Liver (tissue), 9 donors: Measurements from ENCODE around the gene GNG2. TPM values are rescaled to one million over a fixed set of nuclear protein-coding genes. Genes with fewer than 3 reads are reported as not detected.

Experiments
- DNase-seq: peaks from one replicate; pipeline ENCODE4 v3.0.0-alpha.2; 2017; ENCODE audit warnings: low spot score
- H3K27ac ChIP-seq, 2 donors: one replicate each; pipeline ENCODE4 v1.7.0; 2013; ENCODE audit warnings: inconsistent platforms in 2 of 2, low read length in 2 of 2, control low read depth in 1 of 2, low read depth in 1 of 2, mild to moderate bottlenecking in 1 of 2
- H3K27me3 ChIP-seq, 4 donors: one replicate each; pipeline versions ENCODE4 v1.6.1 to v1.7.0; 2013; ENCODE audit warnings: low read length in 3 of 4, inconsistent platforms in 1 of 4, mild to moderate bottlenecking in 1 of 4, moderate library complexity in 1 of 4; ENCODE audit not compliant: control insufficient read depth in 4 of 4, insufficient read depth in 4 of 4
- H3K36me3 ChIP-seq, 4 donors: one replicate each; pipeline versions ENCODE4 v1.6.1 to v1.7.0; 2013; ENCODE audit warnings: low read length in 3 of 4, mild to moderate bottlenecking in 3 of 4, low read depth in 1 of 4, moderate library complexity in 1 of 4; ENCODE audit not compliant: control insufficient read depth in 4 of 4, insufficient read depth in 3 of 4
- H3K4me1 ChIP-seq, 4 donors: one replicate each; pipeline versions ENCODE4 v1.6.1 to v1.7.0; 2013; ENCODE audit warnings: low read length in 3 of 4, mild to moderate bottlenecking in 3 of 4, moderate library complexity in 1 of 4; ENCODE audit not compliant: control insufficient read depth in 4 of 4, insufficient read depth in 4 of 4
- H3K4me3 ChIP-seq, 3 donors: one replicate each; pipeline versions ENCODE4 v1.6.1 to v1.7.0; 2013; ENCODE audit warnings: low read length in 3 of 3, control low read depth in 1 of 3, low read depth in 1 of 3, mild to moderate bottlenecking in 1 of 3
- H3K9ac ChIP-seq, 2 donors: one replicate each; pipeline ENCODE4 v1.7.0; 2013; ENCODE audit warnings: low read length in 2 of 2, mild to moderate bottlenecking in 2 of 2, moderate library complexity in 2 of 2, control low read depth in 1 of 2, low read depth in 1 of 2
- H3K9me3 ChIP-seq, 4 donors: one replicate each; pipeline versions ENCODE4 v1.6.1 to v1.7.0; 2013; ENCODE audit warnings: low read length in 3 of 4; ENCODE audit not compliant: control insufficient read depth in 4 of 4
- EGR1 ChIP-seq, 2 donors: IDR thresholded peaks; 2 replicates each; pipeline ENCODE4 v1.6.1; 2016 to 2018; ENCODE audit warnings: antibody characterized with exemption in 2 of 2, low read depth in 2 of 2
- FOXA2 ChIP-seq: IDR thresholded peaks from 2 replicates; pipeline ENCODE4 v1.6.1; 2016; ENCODE audit warnings: antibody characterized with exemption
- HNF4A ChIP-seq, 2 donors: conservative IDR thresholded peaks; 2 replicates each; pipeline ENCODE4 v1.6.1; 2016; ENCODE audit warnings: antibody characterized with exemption in 2 of 2, mild to moderate bottlenecking in 2 of 2
- HNF4G ChIP-seq: IDR thresholded peaks from 2 replicates; pipeline ENCODE4 v1.6.1; 2016; ENCODE audit warnings: antibody characterized with exemption
- JUND ChIP-seq, 2 donors: IDR thresholded peaks; 2 replicates each; pipeline ENCODE4 v1.6.1; 2016; ENCODE audit warnings: antibody characterized with exemption in 2 of 2
- NR2F2 ChIP-seq: IDR thresholded peaks from 2 replicates; pipeline ENCODE4 v1.6.1; 2016; ENCODE audit warnings: antibody characterized with exemption
- RAD21 ChIP-seq, 2 donors: IDR thresholded peaks; 2 replicates each; pipeline ENCODE4 v1.6.1; 2016; ENCODE audit warnings: antibody characterized with exemption in 2 of 2, mild to moderate bottlenecking in 2 of 2
- RXRA ChIP-seq, 2 donors: IDR thresholded peaks; 2 replicates each; pipeline ENCODE4 v1.6.1; 2017 to 2018; ENCODE audit warnings: antibody characterized with exemption in 2 of 2, mild to moderate bottlenecking in 1 of 2
- TAF1 ChIP-seq: conservative IDR thresholded peaks from 2 replicates; pipeline ENCODE4 v1.6.1; 2016; ENCODE audit warnings: antibody characterized with exemption, mild to moderate bottlenecking
- YY1 ChIP-seq: IDR thresholded peaks from 2 replicates; pipeline ENCODE4 v1.6.1; 2016; ENCODE audit warnings: antibody characterized with exemption, mild to moderate bottlenecking
- WGBS: extraction: QIAGEN DNeasy Blood & Tissue Kit; methylation state at CpG from one replicate; pipeline ENCODE4 v1.1.7; 2013; 5-methylcytosine and 5-hydroxymethylcytosine counted together
- polyA plus RNA-seq, 2 donors: library from polyadenylated mRNA; stranded (reverse) in 1 of 2; unstranded in 1 of 2; fragments of 200-250 nt in 1 of 2; fragments of >200 nt in 1 of 2; fragmentation: Nextera tagmentation in 1 of 2; extraction: Ambion mirVana in 1 of 2; gene quantifications; one replicate each; pipeline versions ENCODE4 v1.2.1 to v1.2.3, GENCODE V29; 2013 to 2015
- total RNA-seq, 2 donors: library from RNA; depleted of rRNA; stranded (reverse); fragments of >200 nt; gene quantifications; one replicate each; pipeline ENCODE4 v1.2.3, GENCODE V29; 2014
- TF ChIP-seq, protein P1 (sequence below): IDR thresholded peaks from 2 replicates; pipeline ENCODE4 v1.6.1; 2016; ENCODE audit warnings: antibody characterized with exemption
- TF ChIP-seq, protein P2 (sequence below): fragments of 150-350 bp; IDR thresholded peaks from 2 replicates; pipeline ENCODE4 v1.5.1; 2017; ENCODE audit warnings: improper control_type of control experiment, low read depth, low read length; ENCODE audit not compliant: missing input control
- TF ChIP-seq, protein P3 (sequence below): IDR thresholded peaks from 2 replicates; pipeline ENCODE4 v1.6.1; 2016; ENCODE audit warnings: antibody characterized with exemption
- TF ChIP-seq, protein P4 (sequence below): IDR thresholded peaks from 2 replicates; pipeline ENCODE4 v1.6.1; 2016; ENCODE audit warnings: antibody characterized with exemption, mild to moderate bottlenecking
- donor health status: healthy.
- donor health status: healthy.
- donor health status: healthy.
- donor health status: healthy.
- donor health status: healthy.

Gene GNG2
- total and polyA plus RNA-seq, 4 donors = 3.5 to 11.2 (median 4.4) TPM

DNA sequence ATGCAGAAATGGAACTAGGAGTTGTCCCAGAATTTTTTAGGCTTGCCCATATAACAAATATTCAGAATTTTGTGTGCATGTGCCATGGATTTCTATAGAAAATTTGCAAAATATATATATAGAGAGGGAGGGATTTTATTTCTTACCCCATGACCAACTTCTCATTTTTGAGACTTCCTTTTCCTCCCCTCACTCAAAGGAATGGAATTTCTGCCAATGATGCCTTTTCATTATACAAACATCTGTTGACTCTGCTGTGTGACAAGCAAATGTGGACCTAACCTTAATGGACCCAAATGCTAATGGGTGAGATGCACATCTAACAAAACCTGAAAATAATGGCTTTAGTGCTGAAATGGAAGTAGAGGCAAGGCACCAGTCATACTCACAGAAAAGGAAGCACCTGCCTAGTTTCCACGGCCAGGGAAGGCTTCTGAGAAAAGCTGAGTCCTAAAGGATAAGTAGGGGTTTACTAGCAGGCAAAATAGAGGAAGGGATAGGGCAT lies 3.6 kb upstream of the GNG2 start:
- Histone ChIP-seq H3K27me3 (no peaks in the 10 kb centered on the region), H3K4me3 (no peak overlapping the region), H3K9me3 (no peaks in the 10 kb centered on the region), H3K4me1 (peaks cover 0 to 3% (median 1%) of the 10 kb centered on the region in 4 donors), H3K9ac (no peak overlapping the region), H3K27ac (no peak overlapping the region), H3K36me3 (no peaks in the 10 kb centered on the region)
- TF ChIP-seq, protein P1, sequence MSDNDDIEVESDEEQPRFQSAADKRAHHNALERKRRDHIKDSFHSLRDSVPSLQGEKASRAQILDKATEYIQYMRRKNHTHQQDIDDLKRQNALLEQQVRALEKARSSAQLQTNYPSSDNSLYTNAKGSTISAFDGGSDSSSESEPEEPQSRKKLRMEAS = no peak
- TF ChIP-seq, protein P2, sequence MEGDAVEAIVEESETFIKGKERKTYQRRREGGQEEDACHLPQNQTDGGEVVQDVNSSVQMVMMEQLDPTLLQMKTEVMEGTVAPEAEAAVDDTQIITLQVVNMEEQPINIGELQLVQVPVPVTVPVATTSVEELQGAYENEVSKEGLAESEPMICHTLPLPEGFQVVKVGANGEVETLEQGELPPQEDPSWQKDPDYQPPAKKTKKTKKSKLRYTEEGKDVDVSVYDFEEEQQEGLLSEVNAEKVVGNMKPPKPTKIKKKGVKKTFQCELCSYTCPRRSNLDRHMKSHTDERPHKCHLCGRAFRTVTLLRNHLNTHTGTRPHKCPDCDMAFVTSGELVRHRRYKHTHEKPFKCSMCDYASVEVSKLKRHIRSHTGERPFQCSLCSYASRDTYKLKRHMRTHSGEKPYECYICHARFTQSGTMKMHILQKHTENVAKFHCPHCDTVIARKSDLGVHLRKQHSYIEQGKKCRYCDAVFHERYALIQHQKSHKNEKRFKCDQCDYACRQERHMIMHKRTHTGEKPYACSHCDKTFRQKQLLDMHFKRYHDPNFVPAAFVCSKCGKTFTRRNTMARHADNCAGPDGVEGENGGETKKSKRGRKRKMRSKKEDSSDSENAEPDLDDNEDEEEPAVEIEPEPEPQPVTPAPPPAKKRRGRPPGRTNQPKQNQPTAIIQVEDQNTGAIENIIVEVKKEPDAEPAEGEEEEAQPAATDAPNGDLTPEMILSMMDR = no peak
- TF ChIP-seq, protein P3, sequence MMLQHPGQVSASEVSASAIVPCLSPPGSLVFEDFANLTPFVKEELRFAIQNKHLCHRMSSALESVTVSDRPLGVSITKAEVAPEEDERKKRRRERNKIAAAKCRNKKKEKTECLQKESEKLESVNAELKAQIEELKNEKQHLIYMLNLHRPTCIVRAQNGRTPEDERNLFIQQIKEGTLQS = no peak
- no peak for TF ChIP-seq NR2F2
- no peak for DNase-seq
- 78% methylated on average over 1 of the region's 1 CpG for WGBS

DNA sequence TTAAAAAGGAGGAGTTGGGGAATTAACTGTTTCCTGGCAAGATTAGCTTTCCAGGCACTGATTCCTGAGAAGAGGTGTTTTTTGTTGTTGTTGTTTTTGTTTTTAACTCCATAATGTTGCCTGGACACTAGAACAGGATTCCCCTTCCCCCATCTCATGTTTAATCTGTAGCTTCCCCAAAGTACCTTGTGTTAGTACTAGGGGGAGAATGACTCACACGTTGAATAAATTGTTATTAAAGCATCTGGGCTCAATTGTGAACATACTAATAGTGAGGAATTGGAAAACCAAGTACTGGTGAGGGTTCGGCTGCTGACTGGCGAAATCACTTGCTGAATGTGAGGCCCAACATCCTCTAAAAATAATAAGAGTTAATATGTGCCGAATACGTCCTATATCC lies 1.3 kb upstream of the GNG2 start:
- H3K27me3 ChIP-seq = no peaks in the 10 kb centered on the region
- TF ChIP-seq RXRA (IDR thresholded peaks at IDR 0.05) (no peak), JUND (IDR thresholded peaks at IDR 0.05) (no peak), FOXA2 (no peak), RAD21 (IDR thresholded peaks at IDR 0.05) (no peak), HNF4A (conservative IDR thresholded peaks at IDR 0.05) (no peak), YY1 (no peak), EGR1 (IDR thresholded peaks at IDR 0.05; ENCODE audit: low read depth in 2 of 2) (no peak), TAF1 (no peak), HNF4G (no peak)
- TF ChIP-seq, protein P3 = no peak
- TF ChIP-seq, protein P4, sequence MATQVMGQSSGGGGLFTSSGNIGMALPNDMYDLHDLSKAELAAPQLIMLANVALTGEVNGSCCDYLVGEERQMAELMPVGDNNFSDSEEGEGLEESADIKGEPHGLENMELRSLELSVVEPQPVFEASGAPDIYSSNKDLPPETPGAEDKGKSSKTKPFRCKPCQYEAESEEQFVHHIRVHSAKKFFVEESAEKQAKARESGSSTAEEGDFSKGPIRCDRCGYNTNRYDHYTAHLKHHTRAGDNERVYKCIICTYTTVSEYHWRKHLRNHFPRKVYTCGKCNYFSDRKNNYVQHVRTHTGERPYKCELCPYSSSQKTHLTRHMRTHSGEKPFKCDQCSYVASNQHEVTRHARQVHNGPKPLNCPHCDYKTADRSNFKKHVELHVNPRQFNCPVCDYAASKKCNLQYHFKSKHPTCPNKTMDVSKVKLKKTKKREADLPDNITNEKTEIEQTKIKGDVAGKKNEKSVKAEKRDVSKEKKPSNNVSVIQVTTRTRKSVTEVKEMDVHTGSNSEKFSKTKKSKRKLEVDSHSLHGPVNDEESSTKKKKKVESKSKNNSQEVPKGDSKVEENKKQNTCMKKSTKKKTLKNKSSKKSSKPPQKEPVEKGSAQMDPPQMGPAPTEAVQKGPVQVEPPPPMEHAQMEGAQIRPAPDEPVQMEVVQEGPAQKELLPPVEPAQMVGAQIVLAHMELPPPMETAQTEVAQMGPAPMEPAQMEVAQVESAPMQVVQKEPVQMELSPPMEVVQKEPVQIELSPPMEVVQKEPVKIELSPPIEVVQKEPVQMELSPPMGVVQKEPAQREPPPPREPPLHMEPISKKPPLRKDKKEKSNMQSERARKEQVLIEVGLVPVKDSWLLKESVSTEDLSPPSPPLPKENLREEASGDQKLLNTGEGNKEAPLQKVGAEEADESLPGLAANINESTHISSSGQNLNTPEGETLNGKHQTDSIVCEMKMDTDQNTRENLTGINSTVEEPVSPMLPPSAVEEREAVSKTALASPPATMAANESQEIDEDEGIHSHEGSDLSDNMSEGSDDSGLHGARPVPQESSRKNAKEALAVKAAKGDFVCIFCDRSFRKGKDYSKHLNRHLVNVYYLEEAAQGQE = no peak
- TF ChIP-seq, protein P2 = no peak
- 84% methylated on average over 5 of the region's 5 CpGs for WGBS
- H3K9me3 ChIP-seq = no peaks in the 10 kb centered on the region
- H3K9ac ChIP-seq = no peak overlapping the region
- peaks cover 0 to 3% (median 1%) of the 10 kb centered on the region in 4 donors for H3K4me1 ChIP-seq
- no peak for DNase-seq
- H3K4me3 ChIP-seq = no peak overlapping the region
- no peaks in the 10 kb centered on the region for H3K36me3 ChIP-seq
- no peak overlapping the region for H3K27ac ChIP-seq
